ENCODE results near the gene SGMS1.

DNA sequence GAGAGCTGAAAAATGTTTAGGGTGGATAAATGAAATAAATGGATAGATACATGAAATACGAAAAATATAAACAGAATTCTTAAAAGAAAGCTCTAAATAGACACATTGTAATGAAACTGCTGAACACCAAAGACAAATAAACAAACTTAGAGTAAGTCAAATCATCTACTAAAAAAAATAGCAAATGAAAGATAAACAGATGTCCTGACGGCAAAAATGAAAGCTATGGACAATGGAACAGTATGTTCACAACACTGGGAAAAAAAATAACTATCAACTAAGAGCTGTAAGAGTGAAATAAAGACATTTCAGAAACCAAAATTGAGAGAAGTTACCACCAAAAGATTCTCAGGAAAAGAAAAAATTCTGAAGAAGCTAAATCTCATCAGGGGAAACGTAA lies 106.1 kb downstream of the SGMS1 start:
- TF ChIP-seq, protein P1, sequence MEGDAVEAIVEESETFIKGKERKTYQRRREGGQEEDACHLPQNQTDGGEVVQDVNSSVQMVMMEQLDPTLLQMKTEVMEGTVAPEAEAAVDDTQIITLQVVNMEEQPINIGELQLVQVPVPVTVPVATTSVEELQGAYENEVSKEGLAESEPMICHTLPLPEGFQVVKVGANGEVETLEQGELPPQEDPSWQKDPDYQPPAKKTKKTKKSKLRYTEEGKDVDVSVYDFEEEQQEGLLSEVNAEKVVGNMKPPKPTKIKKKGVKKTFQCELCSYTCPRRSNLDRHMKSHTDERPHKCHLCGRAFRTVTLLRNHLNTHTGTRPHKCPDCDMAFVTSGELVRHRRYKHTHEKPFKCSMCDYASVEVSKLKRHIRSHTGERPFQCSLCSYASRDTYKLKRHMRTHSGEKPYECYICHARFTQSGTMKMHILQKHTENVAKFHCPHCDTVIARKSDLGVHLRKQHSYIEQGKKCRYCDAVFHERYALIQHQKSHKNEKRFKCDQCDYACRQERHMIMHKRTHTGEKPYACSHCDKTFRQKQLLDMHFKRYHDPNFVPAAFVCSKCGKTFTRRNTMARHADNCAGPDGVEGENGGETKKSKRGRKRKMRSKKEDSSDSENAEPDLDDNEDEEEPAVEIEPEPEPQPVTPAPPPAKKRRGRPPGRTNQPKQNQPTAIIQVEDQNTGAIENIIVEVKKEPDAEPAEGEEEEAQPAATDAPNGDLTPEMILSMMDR (optimal IDR thresholded peaks at IDR 0.05 in 1 of 3, IDR thresholded peaks at IDR 0.05 in 1 of 3, conservative IDR thresholded peaks at IDR 0.05 in 1 of 3; ENCODE audit: extremely low read depth in 1 of 3, insufficient read depth in 2 of 3, low read length in 3 of 3), result no peak
- TF ChIP-seq EZH2 (IDR thresholded peaks at IDR 0.05; ENCODE audit: low read length), result no peak
